Ovary (tissue), 3 donors: Measurements from ENCODE around the gene SLC28A2.

Source experiments
- CTCF ChIP-seq, 3 donors: fragments of 450-650 bp in 2 of 3; fragments of 200-600 bp in 1 of 3; IDR thresholded peaks; one replicate each; pipeline versions ENCODE4 v1.5.1 to v1.8.0; 2016 to 2022; ENCODE audit warnings: antibody characterized with exemption in 3 of 3, mild to moderate bottlenecking in 1 of 3
- EP300 ChIP-seq: sonication (generic); formaldehyde crosslinking; IDR thresholded peaks from one replicate; pipeline ENCODE4 v1.6.1; 2017; ENCODE audit warnings: antibody characterized with exemption
- POLR2A ChIP-seq: fragments of 450-650 bp; IDR thresholded peaks from one replicate; pipeline ENCODE4 v1.6.1; 2017; ENCODE audit warnings: antibody characterized with exemption, mild to moderate bottlenecking, moderate library complexity
- donor health status: DM: no; HTN: no; CAD: no.

DNA sequence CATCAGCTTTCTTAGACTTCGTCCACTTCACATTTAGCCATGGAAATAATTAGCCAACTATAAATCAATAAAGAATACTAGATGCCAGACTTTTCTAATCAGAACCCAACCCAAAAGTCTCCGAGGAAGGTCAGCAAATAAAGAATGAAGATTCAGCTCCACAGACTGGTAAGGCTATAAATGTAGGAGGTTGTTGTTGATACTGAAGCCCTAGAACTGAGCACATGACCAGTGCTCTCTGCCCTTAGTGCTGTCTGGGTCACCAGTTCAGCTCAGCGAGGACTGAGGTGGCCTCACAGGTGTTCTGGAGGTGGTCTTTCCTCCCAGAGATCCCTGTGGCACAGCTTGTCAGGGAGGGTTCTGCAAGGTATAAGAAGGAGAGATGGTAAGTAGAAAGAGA is 20.9 kb upstream of the SLC28A2 start:
- TF ChIP-seq CTCF (IDR thresholded peaks at IDR 0.05): no peak
- no peak for TF ChIP-seq POLR2A
- TF ChIP-seq EP300: no peak
